ENCODE measurements around the gene GPR17. TPM values are rescaled to one million over a fixed set of nuclear protein-coding genes. Genes with fewer than 3 reads are reported as not detected.

Gene GPR17
- total and polyA plus RNA-seq, 2 donors (not counting 1 experiment from before 2014, with no cell fraction given) = not detected

GRCh38 chr2:127614731-127615130 is 31.2 kb upstream of the GPR17 start:
- peak in 1 of 2 donors; percentile 40 for DNase-seq (ENCODE audit: low read depth in 2 of 2)

GRCh38 chr2:127615511-127616166 is 30.3 kb upstream of the GPR17 start:
- TF ChIP-seq CTCF (conservative IDR thresholded peaks at IDR 0.05 in 1 of 2, IDR thresholded peaks at IDR 0.05 in 1 of 2; ENCODE audit: low read depth in 1 of 2, low read length in 2 of 2) (no peak), EZH2 (IDR thresholded peaks at IDR 0.05; ENCODE audit: low read length, missing control alignments) (no peak)
- no peak overlapping the region for H3K27ac ChIP-seq (ENCODE audit: insufficient read depth, low read length)
- H3K27me3 ChIP-seq (ENCODE audit: control insufficient read depth, insufficient read depth, low read length) = peaks cover 10% of the 10 kb centered on the region
- no peaks in the 10 kb centered on the region for H4K20me1 ChIP-seq (ENCODE audit: control insufficient read depth, extremely low read depth, insufficient read depth, low read length)
- no peak overlapping the region for H3K4me2 ChIP-seq (ENCODE audit: extremely low read depth, insufficient read depth, low read length)
- no peaks in the 10 kb centered on the region for H3K4me1 ChIP-seq (ENCODE audit: control insufficient read depth, extremely low read depth, insufficient read depth, low read length)
- no peak overlapping the region for H3K4me3 ChIP-seq (replicated peaks in 1 of 4; ENCODE audit: control extremely low read depth in 1 of 4, insufficient read depth in 1 of 4, low read depth in 3 of 4, low read length in 4 of 4)
- no peaks in the 10 kb centered on the region for H3K79me2 ChIP-seq (ENCODE audit: control insufficient read depth, insufficient read depth, low read length)
- DNase-seq (ENCODE audit: low read depth in 2 of 2) = peak in 1 of 2 donors; percentile 23
- no peak overlapping the region for H2AFZ ChIP-seq (ENCODE audit: low read length)
- no peak overlapping the region for H3K9ac ChIP-seq (ENCODE audit: insufficient read depth, low read length)
- H3K9me3 ChIP-seq (ENCODE audit: control insufficient read depth, insufficient read depth, low read depth, low read length) = no peaks in the 10 kb centered on the region
- H3K36me3 ChIP-seq (ENCODE audit: control insufficient read depth, insufficient read depth, low read length) = no peaks in the 10 kb centered on the region

More at GRCh38 chr2:127614731-127615130, 31.2 kb upstream of the GPR17 start:
- Histone ChIP-seq H3K9me3 (ENCODE audit: control insufficient read depth, insufficient read depth, low read depth, low read length) (no peaks in the 10 kb centered on the region), H3K27me3 (ENCODE audit: control insufficient read depth, insufficient read depth, low read length) (peaks cover 10% of the 10 kb centered on the region), H3K79me2 (ENCODE audit: control insufficient read depth, insufficient read depth, low read length) (no peaks in the 10 kb centered on the region), H3K4me2 (ENCODE audit: extremely low read depth, insufficient read depth, low read length) (no peak overlapping the region), H4K20me1 (ENCODE audit: control insufficient read depth, extremely low read depth, insufficient read depth, low read length) (no peaks in the 10 kb centered on the region), H3K4me1 (ENCODE audit: control insufficient read depth, extremely low read depth, insufficient read depth, low read length) (no peaks in the 10 kb centered on the region), H3K27ac (ENCODE audit: insufficient read depth, low read length) (no peak overlapping the region), H2AFZ (ENCODE audit: low read length) (no peak overlapping the region), H3K36me3 (ENCODE audit: control insufficient read depth, insufficient read depth, low read length) (no peaks in the 10 kb centered on the region), H3K9ac (ENCODE audit: insufficient read depth, low read length) (no peak overlapping the region), H3K4me3 (replicated peaks in 1 of 4; ENCODE audit: control extremely low read depth in 1 of 4, insufficient read depth in 1 of 4, low read depth in 3 of 4, low read length in 4 of 4) (no peak overlapping the region)
- TF ChIP-seq EZH2 (IDR thresholded peaks at IDR 0.05; ENCODE audit: low read length, missing control alignments) (no peak), CTCF (conservative IDR thresholded peaks at IDR 0.05 in 1 of 2, IDR thresholded peaks at IDR 0.05 in 1 of 2; ENCODE audit: low read depth in 1 of 2, low read length in 2 of 2) (no peak)

GRCh38 chr2:127618551-127619202 is 27.3 kb upstream of the GPR17 start:
- Histone ChIP-seq H3K4me1 (ENCODE audit: control insufficient read depth, extremely low read depth, insufficient read depth, low read length) (no peaks in the 10 kb centered on the region), H3K79me2 (ENCODE audit: control insufficient read depth, insufficient read depth, low read length) (no peaks in the 10 kb centered on the region), H2AFZ (ENCODE audit: low read length) (no peak overlapping the region), H3K9me3 (ENCODE audit: control insufficient read depth, insufficient read depth, low read depth, low read length) (no peaks in the 10 kb centered on the region), H4K20me1 (ENCODE audit: control insufficient read depth, extremely low read depth, insufficient read depth, low read length) (no peaks in the 10 kb centered on the region), H3K4me2 (ENCODE audit: extremely low read depth, insufficient read depth, low read length) (no peak overlapping the region), H3K36me3 (ENCODE audit: control insufficient read depth, insufficient read depth, low read length) (no peaks in the 10 kb centered on the region), H3K9ac (ENCODE audit: insufficient read depth, low read length) (no peak overlapping the region), H3K27ac (ENCODE audit: insufficient read depth, low read length) (no peak overlapping the region), H3K27me3 (ENCODE audit: control insufficient read depth, insufficient read depth, low read length) (peaks cover 10% of the 10 kb centered on the region), H3K4me3 (replicated peaks in 1 of 4; ENCODE audit: control extremely low read depth in 1 of 4, insufficient read depth in 1 of 4, low read depth in 3 of 4, low read length in 4 of 4) (no peak overlapping the region)
- TF ChIP-seq CTCF (conservative IDR thresholded peaks at IDR 0.05 in 1 of 2, IDR thresholded peaks at IDR 0.05 in 1 of 2; ENCODE audit: low read depth in 1 of 2, low read length in 2 of 2) (no peak), EZH2 (IDR thresholded peaks at IDR 0.05; ENCODE audit: low read length, missing control alignments) (no peak)
- no peak for DNase-seq (ENCODE audit: low read depth in 2 of 2)
